ENCODE data around the gene SH3GLB2. TPM values are rescaled to one million over a fixed set of nuclear protein-coding genes. Genes with fewer than 3 reads are reported as not detected.
"Not testable (repeated sequence)": the region's sequence is repeated elsewhere in the genome, so short reads cannot be mapped to it uniquely, and the experiment has no call there.

The SH3GLB2 gene
- total RNA-seq, 1 experiment from 2014 or later: 44.1 TPM

DNA sequence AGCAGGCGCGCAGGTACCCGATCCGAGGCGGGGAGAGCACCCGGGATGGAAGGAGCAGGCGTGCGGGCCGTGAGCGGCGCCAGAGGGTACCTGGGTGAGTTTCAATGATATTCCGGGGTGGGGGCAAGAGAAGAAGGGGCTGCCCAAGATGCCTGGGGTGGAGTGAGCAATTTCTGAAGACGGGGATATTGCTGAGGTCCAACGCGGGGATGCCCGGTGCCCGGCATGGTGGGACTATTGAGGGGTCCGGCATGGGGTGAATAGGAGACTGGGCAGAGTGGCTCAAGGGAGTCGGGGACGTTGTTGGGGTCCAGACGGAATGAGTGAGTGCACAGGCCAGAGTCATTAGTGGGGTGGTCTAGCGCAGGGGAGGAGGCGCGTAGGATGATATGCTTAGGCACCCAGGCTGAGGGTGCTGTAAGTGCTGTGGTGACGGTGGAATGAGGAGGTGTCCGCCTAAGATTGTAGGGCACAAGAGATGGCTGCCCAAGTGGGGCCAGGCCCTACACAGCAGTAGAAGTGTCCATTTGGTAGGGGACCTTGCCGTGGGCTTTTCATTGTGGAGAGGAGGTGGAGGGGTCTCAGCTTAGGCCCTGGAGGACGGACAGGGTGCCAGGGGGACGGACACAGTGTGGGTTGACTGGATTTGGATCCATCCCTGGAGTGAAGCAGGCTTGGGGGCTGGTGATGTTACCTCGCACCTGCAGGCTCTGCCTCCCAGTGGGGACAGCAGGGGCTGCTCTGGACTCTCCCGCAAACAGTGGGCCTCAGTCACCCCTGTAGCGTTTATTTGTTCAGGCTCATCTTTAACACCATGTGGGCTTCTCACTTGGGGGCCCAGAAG, 9.0 kb upstream of the SH3GLB2 start:
- Histone ChIP-seq H3K27me3 (ENCODE audit: low read length) (no peaks in the 10 kb centered on the region), H3K9me3 (ENCODE audit: low read length) (no peaks in the 10 kb centered on the region), H2AFZ (ENCODE audit: low read length) (peak overlapping the region; percentile 45; the same call in 1 of the 2 replicates), H3K4me1 (ENCODE audit: insufficient read depth, low read length) (peaks cover 8% of the 10 kb centered on the region; the same call in 1 of the 2 replicates), H3F3A (ENCODE audit: low read length, unreplicated experiment) (no peaks in the 10 kb centered on the region), H3K4me2 (ENCODE audit: low read length) (peak overlapping the region; percentile 94), H3K36me3 (ENCODE audit: low read depth, low read length) (no peaks in the 10 kb centered on the region), H3K9me2 (replicated peaks; ENCODE audit: low read length) (no peaks in the 10 kb centered on the region), H4K20me1 (ENCODE audit: low read length) (no peaks in the 10 kb centered on the region), H3K9ac (ENCODE audit: low read length) (peak overlapping the region; percentile 53), H3K4me3 (ENCODE audit: low read length) (peak overlapping the region; percentile 78), H3K27ac (ENCODE audit: low read length) (no peak overlapping the region), H3K79me2 (ENCODE audit: low read length) (peaks cover 21% of the 10 kb centered on the region)
- intact Hi-C loops (cut with micrococcal nuclease): no loop called here
- DNase-seq: no peak
- CTCF ChIA-PET: interaction anchor here (0.6 kb wide), 1 partner anchor 196 kb away, joined by 3 read pairs; no protein-coding TSS in a partner anchor
- no peak for TF ChIP-seq EZH2 (IDR thresholded peaks at IDR 0.05; ENCODE audit: low read length, unreplicated experiment)
- TF ChIP-seq EZH2phosphoT487 (IDR thresholded peaks at IDR 0.05; ENCODE audit: borderline replicate concordance, low read length): no peak
- TF ChIP-seq, protein P1, sequence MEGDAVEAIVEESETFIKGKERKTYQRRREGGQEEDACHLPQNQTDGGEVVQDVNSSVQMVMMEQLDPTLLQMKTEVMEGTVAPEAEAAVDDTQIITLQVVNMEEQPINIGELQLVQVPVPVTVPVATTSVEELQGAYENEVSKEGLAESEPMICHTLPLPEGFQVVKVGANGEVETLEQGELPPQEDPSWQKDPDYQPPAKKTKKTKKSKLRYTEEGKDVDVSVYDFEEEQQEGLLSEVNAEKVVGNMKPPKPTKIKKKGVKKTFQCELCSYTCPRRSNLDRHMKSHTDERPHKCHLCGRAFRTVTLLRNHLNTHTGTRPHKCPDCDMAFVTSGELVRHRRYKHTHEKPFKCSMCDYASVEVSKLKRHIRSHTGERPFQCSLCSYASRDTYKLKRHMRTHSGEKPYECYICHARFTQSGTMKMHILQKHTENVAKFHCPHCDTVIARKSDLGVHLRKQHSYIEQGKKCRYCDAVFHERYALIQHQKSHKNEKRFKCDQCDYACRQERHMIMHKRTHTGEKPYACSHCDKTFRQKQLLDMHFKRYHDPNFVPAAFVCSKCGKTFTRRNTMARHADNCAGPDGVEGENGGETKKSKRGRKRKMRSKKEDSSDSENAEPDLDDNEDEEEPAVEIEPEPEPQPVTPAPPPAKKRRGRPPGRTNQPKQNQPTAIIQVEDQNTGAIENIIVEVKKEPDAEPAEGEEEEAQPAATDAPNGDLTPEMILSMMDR (conservative IDR thresholded peaks at IDR 0.05; ENCODE audit: low read depth, low read length): no peak
- ATAC-seq: peak; percentile 9
- POLR2A ChIA-PET (ENCODE audit: unreplicated experiment): interaction anchor here (0.5 kb wide), 1 partner anchor 799 kb away, joined by 6 read pairs; no protein-coding TSS in a partner anchor
- BruUV-seq (replicated peaks): TSS peak; percentile 49

DNA sequence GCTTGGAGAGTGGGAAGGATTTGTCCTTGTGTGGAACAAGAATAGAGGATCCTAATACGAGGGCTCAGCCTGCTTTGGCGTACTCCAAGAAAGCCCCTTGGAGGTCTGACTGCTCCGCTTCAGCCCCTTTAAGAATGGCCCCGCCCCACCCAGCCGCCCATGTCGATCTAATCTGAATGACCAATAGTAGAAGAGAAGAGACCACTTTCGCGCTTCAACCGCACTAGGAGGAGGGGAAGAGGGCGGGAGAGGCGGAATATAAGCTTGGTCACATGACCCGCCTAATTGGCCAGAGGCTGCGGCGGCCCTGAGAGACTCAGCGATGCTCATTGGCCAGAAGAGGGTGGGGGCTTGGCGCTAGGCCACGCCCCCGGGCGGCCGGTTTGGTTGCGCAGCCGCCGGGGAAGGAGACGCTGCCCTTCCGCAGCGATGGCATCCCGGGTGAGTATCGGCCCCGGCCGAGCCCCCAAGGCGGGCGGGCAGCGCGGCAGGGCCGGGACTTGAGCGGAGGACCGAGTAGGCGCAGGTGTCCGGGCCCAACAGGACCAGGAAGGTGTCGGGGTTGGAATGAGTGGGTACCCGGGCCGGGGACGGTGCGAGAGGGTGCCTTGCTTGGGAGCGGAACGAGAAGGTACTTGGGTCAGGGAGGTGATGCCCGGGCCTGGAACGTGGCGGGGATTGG, 8.3 kb upstream of the SH3GLB2 start, which contains the start of gene MIGA2:
MIGA2 (plus strand) TSS at position 386 of the 682 bp plus-strand sequence. CDS start 3,969 bp downstream, outside the sequence.
- Histone ChIP-seq H3F3A (ENCODE audit: low read length, unreplicated experiment) (no peaks in the 10 kb centered on the region), H3K4me3 (ENCODE audit: low read length) (peak within 1 kb of the TSS; percentile 78), H3K36me3 (ENCODE audit: low read depth, low read length) (no peaks in the 10 kb centered on the region), H3K4me1 (ENCODE audit: insufficient read depth, low read length) (peaks cover 8% of the 10 kb centered on the region; the same call in 1 of the 2 replicates), H3K79me2 (ENCODE audit: low read length) (peaks cover 21% of the 10 kb centered on the region), H3K27me3 (ENCODE audit: low read length) (no peaks in the 10 kb centered on the region), H3K9me2 (replicated peaks; ENCODE audit: low read length) (no peaks in the 10 kb centered on the region), H3K9ac (ENCODE audit: low read length) (peak within 1 kb of the TSS; percentile 60), H4K20me1 (ENCODE audit: low read length) (no peaks in the 10 kb centered on the region), H2AFZ (ENCODE audit: low read length) (peak within 1 kb of the TSS; percentile 99), H3K9me3 (ENCODE audit: low read length) (no peaks in the 10 kb centered on the region), H3K27ac (ENCODE audit: low read length) (no peak within 1 kb of the TSS), H3K4me2 (ENCODE audit: low read length) (peak within 1 kb of the TSS; percentile 94)
- no TSS peak for BruUV-seq (replicated peaks)
- ChIA-PET POLR2A (ENCODE audit: unreplicated experiment) (interaction anchor here (0.5 to 0.6 kb wide), 2 partner anchors 44 to 799 kb away, joined by 5 to 6 read pairs; partner anchors contain the start of gene DOLPP1), CTCF (no interaction called here)
- TF ChIP-seq EZH2 (IDR thresholded peaks at IDR 0.05; ENCODE audit: low read length, unreplicated experiment): no peak
- TF ChIP-seq, protein P1 (conservative IDR thresholded peaks at IDR 0.05; ENCODE audit: low read depth, low read length): no peak
- no peak for TF ChIP-seq EZH2phosphoT487 (IDR thresholded peaks at IDR 0.05; ENCODE audit: borderline replicate concordance, low read length)
- DNase-seq: peak; percentile 96
- peak; percentile 95 for ATAC-seq
- intact Hi-C loops (cut with micrococcal nuclease): no loop called here

DNA sequence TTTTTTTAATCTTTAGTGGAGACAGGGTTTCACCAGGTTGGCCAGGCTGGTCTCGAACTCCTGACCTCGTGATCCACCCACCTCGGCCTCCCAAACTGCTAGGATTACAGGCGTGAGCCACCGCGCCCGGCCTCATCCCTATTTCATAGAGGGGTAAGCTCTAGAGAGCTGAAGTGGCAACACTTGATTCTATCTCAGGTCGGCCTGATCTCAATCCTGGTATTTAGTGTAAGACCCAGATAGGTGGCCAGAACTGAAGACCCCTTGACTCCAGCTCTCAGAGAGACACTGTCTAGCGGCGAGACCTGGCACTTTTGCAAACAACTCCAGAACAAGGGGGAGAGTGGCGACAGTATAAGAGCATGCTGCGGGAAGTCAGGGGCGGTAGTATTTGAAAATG, 7.7 kb upstream of the SH3GLB2 start:
- peak overlapping the region; percentile 85 for H3K4me2 ChIP-seq (ENCODE audit: low read length)
- H3K9me3 ChIP-seq (ENCODE audit: low read length); H3K4me1 ChIP-seq (ENCODE audit: insufficient read depth, low read length); H3F3A ChIP-seq (ENCODE audit: low read length, unreplicated experiment); H4K20me1 ChIP-seq (ENCODE audit: low read length); H3K9me2 ChIP-seq (replicated peaks; ENCODE audit: low read length); CTCF ChIA-PET; BruUV-seq (replicated peaks); H3K27me3 ChIP-seq (ENCODE audit: low read length); ATAC-seq; H3K36me3 ChIP-seq (ENCODE audit: low read depth, low read length); intact Hi-C loops (cut with micrococcal nuclease); H3K27ac ChIP-seq (ENCODE audit: low read length); DNase-seq: not testable (repeated sequence)
- POLR2A ChIA-PET (ENCODE audit: unreplicated experiment): interaction anchor here (0.6 kb wide), 1 partner anchor 45 kb away, joined by 5 read pairs; the partner anchor contains the start of gene DOLPP1
- H3K79me2 ChIP-seq (ENCODE audit: low read length): peaks cover 21% of the 10 kb centered on the region
- H2AFZ ChIP-seq (ENCODE audit: low read length): peak overlapping the region; percentile 99
- H3K4me3 ChIP-seq (ENCODE audit: low read length): peak overlapping the region; percentile 69
- peak overlapping the region; percentile 60 for H3K9ac ChIP-seq (ENCODE audit: low read length)
